SJCRH30 (cell line): ENCODE results near the gene WFDC12. TPM values are rescaled to one million over a fixed set of nuclear protein-coding genes. Genes with fewer than 3 reads are reported as not detected.
A peak's percentile ranks its signal among the peaks of the same experiment; 100 is the strongest.
"Not testable (repeated sequence)": the region's sequence is repeated elsewhere in the genome, so short reads cannot be mapped to it uniquely, and the experiment has no call there.

Source experiments
- DNase-seq, 2 experiments: peaks; one replicate each; pipeline ENCODE4 v3.0.0-alpha.2; 2015 to 2020
- H3K27ac ChIP-seq: fragments of 250-450 bp; sonication (Bioruptor Pico); 2 replicates; pipeline ENCODE4 v1.5.1; 2020; ENCODE audit warnings: mild to moderate bottlenecking, moderate library complexity
- H3K27me3 ChIP-seq: fragments of 250-450 bp; sonication (Bioruptor Pico); 2 replicates; pipeline ENCODE4 v1.5.1; 2020; ENCODE audit warnings: mild to moderate bottlenecking, moderate library complexity
- H3K36me3 ChIP-seq: fragments of 250-450 bp; sonication (Bioruptor Pico); 2 replicates; pipeline ENCODE4 v1.5.1; 2020; ENCODE audit warnings: mild to moderate bottlenecking, moderate library complexity
- H3K4me1 ChIP-seq: fragments of 250-450 bp; sonication (Bioruptor Pico); 2 replicates; pipeline ENCODE4 v1.5.1; 2020; ENCODE audit warnings: mild to moderate bottlenecking, moderate library complexity
- H3K4me3 ChIP-seq: fragments of 250-450 bp; sonication (Bioruptor Pico); 2 replicates; pipeline ENCODE4 v1.5.1; 2020; ENCODE audit warnings: mild to moderate bottlenecking, moderate library complexity
- H3K9me3 ChIP-seq: fragments of 250-450 bp; sonication (Bioruptor Pico); replicated peaks from 2 replicates; pipeline ENCODE4 v1.5.1; 2020; ENCODE audit warnings: mild to moderate bottlenecking, moderate library complexity
- total RNA-seq: library from RNA; depleted of rRNA; stranded (reverse); fragments of >200 nt; shearing (Covaris generic); gene quantifications from 2 replicates; pipeline ENCODE4 v1.2.3, GENCODE V29; 2014; rRNA removed

The WFDC12 gene, protein sequence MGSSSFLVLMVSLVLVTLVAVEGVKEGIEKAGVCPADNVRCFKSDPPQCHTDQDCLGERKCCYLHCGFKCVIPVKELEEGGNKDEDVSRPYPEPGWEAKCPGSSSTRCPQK
- not detected in 2 replicates for total RNA-seq

DNA sequence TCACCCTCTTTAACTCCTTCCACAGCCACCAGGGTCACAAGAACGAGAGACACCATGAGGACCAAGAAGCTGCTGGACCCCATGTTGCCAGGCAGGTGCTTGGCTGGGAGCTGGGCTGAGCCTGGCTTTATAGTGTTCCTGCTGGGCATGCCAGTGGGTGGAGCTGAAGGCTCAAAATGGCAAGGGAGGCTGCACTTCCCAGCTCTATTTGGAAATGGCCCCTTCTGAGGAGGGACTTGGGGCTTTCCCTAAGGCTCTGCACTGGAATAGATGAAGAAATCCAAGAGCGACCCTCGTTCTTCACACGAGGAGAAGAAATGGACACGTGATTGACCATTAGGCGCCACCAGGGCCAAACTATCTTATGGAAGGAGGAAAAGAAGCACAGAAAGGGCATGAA, at the start of gene WFDC12:
Gene WFDC12, minus strand, starts transcription at position 101 of the 400 bp plus-strand sequence. Its CDS starts 18 bp downstream, at position 83.
- Histone ChIP-seq H3K9me3 (no peaks in the 10 kb centered on the region), H3K27ac (no peak within 1 kb of the TSS), H3K4me1 (no peaks in the 10 kb centered on the region), H3K36me3 (no peaks in the 10 kb centered on the region), H3K27me3 (peaks cover 8% of the 10 kb centered on the region), H3K4me3 (no peak within 1 kb of the TSS)
- no peak for DNase-seq

DNA sequence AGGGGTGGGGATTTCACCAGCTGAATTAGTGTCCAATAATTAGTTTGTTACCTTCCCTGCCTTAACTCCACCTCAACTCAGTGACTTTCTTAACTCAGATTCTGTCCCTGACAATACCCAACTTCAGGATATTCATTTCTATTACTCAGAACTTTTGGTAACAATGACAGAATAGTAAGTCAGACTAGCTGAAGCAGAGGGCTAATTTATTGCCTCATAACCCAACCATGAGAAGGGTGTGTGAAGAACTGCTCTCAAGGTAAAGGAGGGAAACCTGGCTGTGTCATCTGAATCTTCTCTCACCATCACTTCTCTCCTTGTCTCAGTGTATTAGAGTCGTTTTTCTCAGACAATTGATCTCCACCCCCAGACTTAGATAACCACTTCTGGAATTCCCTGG, 49.3 kb upstream of the WFDC12 start:
- Histone ChIP-seq H3K27ac (no peak overlapping the region), H3K36me3 (no peaks in the 10 kb centered on the region), H3K9me3 (no peaks in the 10 kb centered on the region), H3K4me1 (no peaks in the 10 kb centered on the region; the same call in 1 of the 2 replicates), H3K4me3 (no peak overlapping the region), H3K27me3 (peaks cover 8% of the 10 kb centered on the region)
- no peak for DNase-seq

DNA sequence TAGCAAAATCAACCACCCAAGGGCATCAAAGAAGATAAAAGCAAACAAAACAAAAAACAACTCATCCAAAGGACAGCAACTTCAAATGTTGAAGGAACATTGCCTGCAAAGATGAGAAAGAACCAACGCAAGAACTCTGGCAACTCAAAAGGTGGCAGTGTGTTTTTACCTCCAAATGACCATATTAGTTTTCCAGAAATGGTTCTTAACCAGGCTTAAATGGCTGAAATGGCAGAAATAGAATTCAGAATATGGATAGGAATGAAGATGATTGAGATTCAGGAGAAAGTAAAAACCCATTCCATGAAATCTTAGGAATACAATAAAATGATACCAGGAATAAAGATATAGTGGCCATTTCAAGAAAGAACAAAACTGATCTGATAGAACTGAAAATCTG, 40.6 kb upstream of the WFDC12 start:
- H3K4me1 ChIP-seq, result no peaks in the 10 kb centered on the region
- no peak overlapping the region for H3K4me3 ChIP-seq
- H3K27me3 ChIP-seq, result no peaks in the 10 kb centered on the region

DNA sequence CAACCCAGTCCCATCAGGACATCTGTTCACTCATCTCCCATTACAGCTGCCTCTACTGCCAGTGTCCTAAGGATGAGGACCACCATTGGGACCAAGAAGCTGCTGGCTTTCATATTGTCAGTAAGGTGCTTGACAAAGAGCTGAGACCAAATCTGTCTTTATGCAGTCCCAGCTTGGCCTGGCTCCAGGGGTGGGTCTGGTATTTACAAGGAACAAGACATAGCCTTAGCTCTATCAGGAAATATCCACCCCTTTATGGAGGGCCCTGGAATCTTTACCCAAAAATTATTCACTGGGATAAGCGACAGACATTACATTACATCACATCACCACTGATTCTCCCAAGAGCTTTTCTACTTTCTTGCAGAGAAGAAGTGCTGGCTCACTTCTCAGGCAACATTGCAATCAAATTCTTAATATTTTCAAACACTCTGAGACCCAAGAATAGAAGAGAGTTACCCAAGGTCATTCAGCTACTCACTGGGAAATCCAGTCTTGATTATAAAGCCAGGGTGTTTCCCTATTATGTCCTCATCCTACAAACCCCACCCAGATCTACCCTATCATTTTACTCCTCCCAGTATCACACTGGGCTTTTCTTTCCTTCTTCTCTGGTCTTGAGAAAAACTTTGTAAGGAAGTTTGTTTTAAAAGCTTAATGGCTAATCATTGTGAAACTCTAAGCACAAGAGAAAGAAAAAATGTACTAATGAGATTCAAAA, 39.0 kb upstream of the WFDC12 start:
- Histone ChIP-seq H3K27me3 (no peaks in the 10 kb centered on the region), H3K4me3 (no peak overlapping the region), H3K27ac (no peak overlapping the region), H3K9me3 (no peaks in the 10 kb centered on the region), H3K4me1 (no peaks in the 10 kb centered on the region), H3K36me3 (no peaks in the 10 kb centered on the region)
- DNase-seq, result no peak

More for the DNA sequence above, 40.6 kb upstream of the WFDC12 start:
- no peak for DNase-seq
- no peaks in the 10 kb centered on the region for H3K36me3 ChIP-seq
- H3K9me3 ChIP-seq, result no peaks in the 10 kb centered on the region
- no peak overlapping the region for H3K27ac ChIP-seq

DNA sequence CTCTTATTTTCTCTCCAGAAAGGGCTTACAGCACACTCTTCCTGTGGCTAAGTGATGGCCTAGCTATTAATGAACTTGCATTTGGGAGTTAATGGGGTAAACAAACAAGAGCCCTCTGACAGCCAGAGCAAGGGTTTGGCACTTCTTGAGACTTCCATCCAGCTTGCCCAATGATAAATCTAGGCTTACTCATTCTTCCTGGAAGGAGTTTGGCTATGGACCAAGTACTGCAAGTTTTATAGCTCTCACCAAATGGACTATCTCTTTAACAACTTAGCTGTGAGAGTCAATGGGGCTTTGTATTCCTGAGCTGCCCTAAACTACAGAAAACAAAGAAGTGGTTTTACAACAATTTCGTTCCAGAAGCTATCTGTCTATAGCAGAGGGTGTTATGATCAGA, 33.7 kb upstream of the WFDC12 start:
- Histone ChIP-seq H3K4me1 (no peaks in the 10 kb centered on the region), H3K27me3 (no peaks in the 10 kb centered on the region), H3K9me3 (no peaks in the 10 kb centered on the region), H3K4me3 (no peak overlapping the region), H3K36me3 (no peaks in the 10 kb centered on the region), H3K27ac (no peak overlapping the region)
- peak in 1 of 2 experiments; percentile 26 for DNase-seq

DNA sequence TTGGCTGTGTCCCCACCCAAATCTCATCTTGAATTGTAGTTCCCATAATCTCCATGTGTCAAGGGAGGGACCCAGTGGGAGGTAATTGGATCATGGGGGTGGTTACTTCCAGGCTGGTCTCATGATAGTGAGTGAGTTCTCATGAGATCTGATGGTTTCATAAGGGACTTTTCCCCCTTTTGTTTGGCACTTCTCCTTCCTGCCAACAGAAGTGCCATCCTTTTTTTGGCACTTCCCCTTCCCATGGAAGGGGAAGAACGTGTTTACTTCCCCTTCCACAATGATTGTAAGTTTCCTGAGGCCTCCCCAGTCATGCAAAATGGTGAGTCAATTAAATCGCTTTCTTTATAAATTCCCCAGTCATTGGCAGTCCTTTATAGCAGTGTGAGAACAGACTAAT, 32.4 kb upstream of the WFDC12 start:
- Histone ChIP-seq H3K36me3 (no peaks in the 10 kb centered on the region), H3K4me1 (no peaks in the 10 kb centered on the region), H3K4me3 (no peak overlapping the region), H3K27me3 (no peaks in the 10 kb centered on the region), H3K9me3 (no peaks in the 10 kb centered on the region), H3K27ac (no peak overlapping the region)
- no peak for DNase-seq

DNA sequence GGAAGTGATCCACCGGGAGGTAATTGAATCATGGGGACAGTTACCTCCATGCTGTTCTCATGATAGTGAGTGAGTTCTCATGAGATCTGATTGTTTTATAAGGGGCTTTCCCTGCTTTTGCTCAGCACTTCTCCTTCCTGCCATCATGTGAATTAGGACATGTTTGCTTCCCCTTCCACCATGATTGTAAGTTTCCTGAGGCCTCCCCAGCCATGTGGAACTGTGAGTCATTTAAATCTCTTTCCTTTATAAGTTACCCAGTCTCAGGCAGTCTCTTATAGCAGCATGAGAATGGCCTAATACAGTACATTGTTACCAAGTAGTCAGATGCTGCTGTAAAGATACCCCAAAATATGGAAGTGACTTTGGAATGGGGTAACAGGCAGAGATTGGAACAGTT, 30.5 kb upstream of the WFDC12 start:
- H3K27me3 ChIP-seq, H3K4me1 ChIP-seq, H3K9me3 ChIP-seq, H3K36me3 ChIP-seq, H3K4me3 ChIP-seq, H3K27ac ChIP-seq, DNase-seq: not testable (repeated sequence)

DNA sequence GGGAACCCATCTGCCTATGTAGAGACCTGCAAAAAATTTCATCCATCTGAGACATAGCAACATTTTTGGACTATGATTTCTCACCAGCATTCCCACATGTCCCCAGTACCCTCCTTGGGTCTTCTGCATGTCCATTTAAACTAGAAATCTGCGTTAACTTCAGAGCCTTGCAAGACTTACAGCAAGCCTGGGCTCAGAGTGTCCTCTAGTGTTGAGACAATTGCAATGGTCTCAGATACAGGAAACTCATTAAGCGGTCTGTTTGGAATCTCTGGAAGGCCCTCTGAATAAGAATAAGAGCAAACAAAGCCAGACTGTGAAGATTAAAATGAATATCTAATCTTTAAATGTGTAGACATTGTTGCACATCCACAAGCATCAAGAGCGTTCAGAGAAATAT, 29.9 kb upstream of the WFDC12 start:
- no peak overlapping the region for H3K4me3 ChIP-seq
- no peaks in the 10 kb centered on the region for H3K9me3 ChIP-seq
- DNase-seq, result no peak
- H3K27ac ChIP-seq, result no peak overlapping the region
- H3K4me1 ChIP-seq, result no peaks in the 10 kb centered on the region
- no peaks in the 10 kb centered on the region for H3K36me3 ChIP-seq
- no peaks in the 10 kb centered on the region for H3K27me3 ChIP-seq

DNA sequence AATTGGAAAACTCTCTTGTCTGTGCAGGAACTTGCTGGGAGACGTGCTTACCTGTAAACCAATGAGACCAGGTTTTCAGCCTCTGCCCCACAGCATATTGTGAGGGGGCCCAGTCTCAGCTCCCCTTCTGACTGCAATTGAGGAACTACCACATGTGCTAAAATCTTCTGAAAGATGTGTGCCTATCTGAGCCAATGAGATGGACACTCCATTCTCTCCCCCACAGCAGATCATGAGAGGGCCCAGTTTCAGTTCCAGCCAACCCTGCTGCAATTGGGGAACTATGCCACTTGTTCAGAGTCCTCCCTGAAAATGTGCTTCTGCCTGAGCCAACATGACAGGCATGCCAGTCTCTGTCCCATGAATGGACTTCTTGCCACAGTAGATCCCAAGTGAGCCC, 29.5 kb upstream of the WFDC12 start:
- no peaks in the 10 kb centered on the region for H3K9me3 ChIP-seq
- no peak for DNase-seq
- no peak overlapping the region for H3K4me3 ChIP-seq
- no peaks in the 10 kb centered on the region for H3K36me3 ChIP-seq
- no peaks in the 10 kb centered on the region for H3K4me1 ChIP-seq
- H3K27me3 ChIP-seq, result no peaks in the 10 kb centered on the region
- H3K27ac ChIP-seq, result no peak overlapping the region

DNA sequence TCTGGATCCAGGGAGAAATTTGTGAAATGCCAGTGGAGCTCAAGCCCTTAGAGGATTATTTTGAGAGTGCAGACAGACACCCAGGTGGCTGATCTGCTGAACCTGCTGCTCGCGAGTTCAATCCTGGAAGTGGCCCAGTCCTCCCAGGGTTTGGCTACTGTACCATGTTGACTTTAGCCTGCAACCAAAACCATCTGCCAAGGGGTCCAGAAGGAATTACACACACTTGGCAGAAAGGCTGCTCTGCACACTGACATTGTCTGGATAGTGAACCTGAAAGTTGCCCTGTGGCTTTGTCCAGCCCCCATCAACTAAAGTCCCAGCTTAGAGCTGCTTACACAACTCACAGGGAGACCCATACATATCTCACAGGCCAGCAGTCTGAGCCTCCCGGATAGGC, 28.9 kb upstream of the WFDC12 start:
- Histone ChIP-seq H3K4me1 (no peaks in the 10 kb centered on the region), H3K4me3 (no peak overlapping the region)
- no peak for DNase-seq

DNA sequence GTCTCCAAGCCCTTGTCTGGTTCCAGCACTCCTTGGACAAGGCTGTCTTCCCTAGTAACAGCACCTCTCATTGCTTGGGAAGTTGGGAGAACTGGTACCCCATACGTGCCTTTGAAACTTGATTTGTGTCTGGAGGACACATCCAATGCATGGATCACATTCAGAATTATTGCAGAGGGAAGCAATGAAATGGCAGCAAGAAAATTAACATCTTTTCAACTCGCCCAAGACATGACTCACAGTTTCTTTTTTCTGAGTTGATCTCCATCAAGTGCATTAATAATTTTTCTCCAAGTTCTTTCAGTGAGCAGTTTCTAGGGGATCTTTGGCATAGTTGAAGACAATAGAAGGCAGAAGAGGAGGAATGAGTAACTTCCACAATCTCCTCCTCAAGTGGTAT, 28.1 kb upstream of the WFDC12 start:
- Histone ChIP-seq H3K36me3 (no peaks in the 10 kb centered on the region), H3K27me3 (no peaks in the 10 kb centered on the region), H3K9me3 (no peaks in the 10 kb centered on the region), H3K4me1 (no peaks in the 10 kb centered on the region), H3K4me3 (no peak overlapping the region), H3K27ac (no peak overlapping the region)
- DNase-seq, result no peak

More for the DNA sequence above, 28.9 kb upstream of the WFDC12 start:
- Histone ChIP-seq H3K27ac (no peak overlapping the region), H3K27me3 (no peaks in the 10 kb centered on the region), H3K9me3 (no peaks in the 10 kb centered on the region), H3K36me3 (no peaks in the 10 kb centered on the region)

DNA sequence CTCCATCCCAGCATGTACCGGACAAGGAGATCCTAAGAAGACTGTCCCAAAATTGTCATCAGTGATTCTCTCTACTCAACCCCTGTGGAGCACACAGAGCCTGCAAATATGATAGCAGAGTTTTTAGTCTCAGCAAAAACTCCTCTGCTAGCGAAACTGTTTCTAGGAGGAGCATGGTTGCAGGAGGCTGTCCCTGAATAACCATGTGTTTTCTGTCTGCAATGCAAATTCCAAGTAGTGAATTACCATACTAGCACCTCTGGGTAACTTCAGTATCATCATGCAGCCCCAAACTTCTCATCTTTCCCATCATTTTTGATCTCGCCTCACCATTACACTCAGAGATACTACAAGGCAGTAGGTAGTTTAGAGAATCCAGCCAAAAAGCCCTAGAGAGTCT, 24.8 kb upstream of the WFDC12 start:
- H3K4me3 ChIP-seq, result no peak overlapping the region
- H3K27ac ChIP-seq, result no peak overlapping the region
- peaks cover 9% of the 10 kb centered on the region for H3K27me3 ChIP-seq
- DNase-seq, result no peak
- no peaks in the 10 kb centered on the region for H3K9me3 ChIP-seq
- H3K36me3 ChIP-seq, result no peaks in the 10 kb centered on the region
- no peaks in the 10 kb centered on the region for H3K4me1 ChIP-seq

DNA sequence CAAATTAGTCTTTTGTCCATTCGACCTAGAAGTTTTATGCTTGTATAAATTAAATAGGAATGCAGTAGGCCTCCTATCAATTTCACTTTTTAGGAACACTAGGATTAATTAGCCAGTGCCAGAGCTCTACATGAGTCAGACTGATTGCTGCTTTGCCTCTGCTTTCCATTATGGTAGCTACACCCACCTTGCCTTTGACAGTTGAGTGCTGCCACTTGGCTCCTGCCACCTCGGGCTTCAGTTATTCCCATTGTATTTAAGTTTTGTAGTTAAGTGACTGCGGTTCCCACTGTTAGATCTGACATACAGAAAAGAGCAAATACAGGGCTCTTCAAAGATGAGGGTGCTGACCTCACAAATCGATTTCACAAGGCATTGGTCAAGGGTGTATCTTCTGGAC, 16.6 kb upstream of the WFDC12 start:
- DNase-seq, result no peak
- Histone ChIP-seq H3K9me3 (no peaks in the 10 kb centered on the region), H3K27me3 (peaks cover 29% of the 10 kb centered on the region), H3K27ac (no peak overlapping the region), H3K4me1 (no peaks in the 10 kb centered on the region), H3K4me3 (no peak overlapping the region), H3K36me3 (no peaks in the 10 kb centered on the region)

DNA sequence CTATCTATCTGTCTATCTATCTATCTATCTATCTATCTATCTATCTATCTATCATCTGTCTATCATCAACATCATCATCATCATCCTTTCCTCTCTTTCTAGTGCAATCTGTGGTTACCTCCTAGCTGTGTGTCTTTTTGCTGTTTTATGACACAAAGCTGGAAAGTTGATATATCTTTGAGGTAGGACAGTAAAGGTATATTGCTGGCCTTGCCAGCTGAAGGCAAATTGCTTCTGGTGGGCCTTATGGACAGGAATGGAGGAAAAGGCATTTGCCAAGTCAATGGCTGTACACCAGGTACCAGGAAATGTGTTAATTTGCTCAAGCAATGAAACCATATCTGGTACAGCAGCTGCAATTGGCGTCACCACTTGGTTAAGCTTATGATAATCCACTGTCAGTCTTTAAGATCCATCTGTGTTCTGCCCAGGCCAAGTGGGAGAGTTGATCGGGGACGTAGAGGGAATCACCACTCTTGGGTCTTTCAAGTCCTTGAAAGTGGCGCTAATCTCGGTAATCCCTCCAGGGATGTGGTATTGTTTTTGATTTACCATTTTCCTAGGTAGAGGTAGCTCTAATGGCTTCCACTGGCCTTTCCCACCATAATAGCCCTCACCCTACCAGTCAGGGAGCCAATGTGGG, 15.6 kb upstream of the WFDC12 start:
- DNase-seq, H3K9me3 ChIP-seq, H3K4me1 ChIP-seq, H3K4me3 ChIP-seq, H3K27ac ChIP-seq, H3K36me3 ChIP-seq: not testable (repeated sequence)
- H3K27me3 ChIP-seq, result peaks cover 28% of the 10 kb centered on the region

DNA sequence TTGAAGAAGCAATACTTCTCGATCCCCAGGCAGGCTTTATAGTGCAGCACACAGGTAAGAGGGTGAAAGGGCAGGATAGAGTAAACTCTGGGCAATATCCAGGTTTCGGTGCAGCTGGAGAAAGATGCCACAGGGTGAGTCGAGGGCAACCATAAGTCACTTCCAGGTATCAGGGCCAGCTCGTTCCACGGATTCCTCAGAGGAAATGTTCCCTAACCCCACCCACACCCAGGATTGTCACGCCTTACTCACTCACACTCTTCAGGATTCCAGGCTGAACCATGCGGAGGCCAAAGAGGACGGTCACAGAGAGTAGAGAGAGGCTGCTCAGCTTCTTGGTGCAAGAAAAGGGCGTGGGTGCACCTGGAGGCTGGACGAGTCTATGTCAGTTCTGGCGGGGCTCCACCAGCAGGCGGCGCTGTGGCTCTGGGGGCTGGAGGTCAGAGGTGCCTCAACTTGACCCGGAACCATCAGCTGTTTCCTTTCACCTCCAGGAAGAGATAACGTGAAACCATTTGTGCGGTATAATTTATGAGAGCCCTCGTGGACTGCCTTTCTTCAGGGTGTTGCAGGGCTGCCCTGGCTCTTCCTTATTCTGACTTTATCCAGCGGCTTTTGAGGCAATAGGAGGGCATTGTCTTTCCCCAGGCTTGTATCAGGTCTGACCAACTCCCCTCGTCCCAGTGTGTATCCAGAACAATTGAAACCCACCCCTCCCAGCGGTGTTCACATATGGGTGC, 14.5 kb upstream of the WFDC12 start:
- no peak overlapping the region for H3K4me3 ChIP-seq
- no peak overlapping the region for H3K27ac ChIP-seq
- H3K27me3 ChIP-seq, result peaks cover 17% of the 10 kb centered on the region
- DNase-seq, result peak; percentile 70 to 72
- H3K36me3 ChIP-seq, result no peaks in the 10 kb centered on the region
- no peaks in the 10 kb centered on the region for H3K9me3 ChIP-seq
- H3K4me1 ChIP-seq, result no peaks in the 10 kb centered on the region
